Neural progenitor cell (in vitro differentiated cells): ENCODE results near the gene ZNF541.

Experiments used
- CTCF ChIP-seq: fragments of 200-600 bp; sonication (generic); IDR thresholded peaks from 2 replicates; pipeline ENCODE4 v1.5.1; 2017; ENCODE audit warnings: antibody characterized with exemption, mild to moderate bottlenecking
- EZH2 ChIP-seq: fragments of 200-600 bp; sonication (generic); IDR thresholded peaks from 2 replicates; pipeline ENCODE4 v1.6.1; 2017; ENCODE audit warnings: antibody characterized with exemption, mild to moderate bottlenecking, moderate library complexity
- EZH2phosphoT487 ChIP-seq: fragments of 200-600 bp; sonication (generic); IDR thresholded peaks from 2 replicates; pipeline ENCODE4 v1.6.1; 2017; ENCODE audit warnings: antibody characterized with exemption

DNA sequence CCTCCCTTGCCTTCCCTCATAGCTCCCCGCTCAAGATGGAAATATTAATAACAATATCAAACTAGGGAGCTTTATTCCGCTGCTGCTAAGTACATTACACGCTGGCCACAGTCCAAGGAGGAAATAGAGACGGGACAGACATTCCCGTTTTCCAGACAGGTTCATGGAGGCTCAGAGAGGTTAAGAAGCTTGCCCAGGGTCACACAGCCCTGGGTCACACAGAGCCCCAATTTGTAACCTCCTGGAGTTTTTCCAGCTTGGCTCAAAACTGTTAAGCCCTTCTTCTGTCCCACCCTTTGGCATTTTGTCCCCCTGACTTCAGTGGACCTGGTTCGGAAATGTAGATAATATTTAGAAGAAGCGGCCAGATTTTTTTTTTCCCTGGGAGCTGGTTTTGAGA lies 38.0 kb upstream of the ZNF541 start:
- no peak for TF ChIP-seq EZH2phosphoT487
- TF ChIP-seq EZH2 = no peak
- TF ChIP-seq CTCF = no peak
